Measurements from ENCODE around the gene LYST.

DNA sequence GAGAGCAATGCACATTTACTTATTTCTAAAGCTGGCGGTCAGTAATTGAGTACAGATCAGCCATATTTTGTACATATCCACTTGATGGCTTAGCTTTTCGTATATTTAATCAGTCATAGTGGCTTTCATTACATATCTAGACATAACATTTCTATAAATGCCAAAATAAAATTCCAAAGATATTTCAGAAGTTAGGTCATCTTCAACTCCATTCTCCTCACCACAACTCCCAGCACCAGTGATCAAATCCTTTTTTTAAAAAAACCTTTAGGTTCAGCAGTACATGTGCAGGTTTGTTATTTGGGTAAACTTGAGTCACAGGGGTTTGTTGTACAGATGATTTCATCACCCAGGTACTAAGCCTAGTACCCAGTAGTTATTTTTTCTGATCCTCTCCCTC lies 163.2 kb downstream of the LYST start:
- TF ChIP-seq EP300 (IDR thresholded peaks at IDR 0.05; ENCODE audit: low read depth) (no peak), POLR2AphosphoS5 (IDR thresholded peaks at IDR 0.05) (no peak), POLR2A (IDR thresholded peaks at IDR 0.05) (no peak)
- TF ChIP-seq, protein P1, sequence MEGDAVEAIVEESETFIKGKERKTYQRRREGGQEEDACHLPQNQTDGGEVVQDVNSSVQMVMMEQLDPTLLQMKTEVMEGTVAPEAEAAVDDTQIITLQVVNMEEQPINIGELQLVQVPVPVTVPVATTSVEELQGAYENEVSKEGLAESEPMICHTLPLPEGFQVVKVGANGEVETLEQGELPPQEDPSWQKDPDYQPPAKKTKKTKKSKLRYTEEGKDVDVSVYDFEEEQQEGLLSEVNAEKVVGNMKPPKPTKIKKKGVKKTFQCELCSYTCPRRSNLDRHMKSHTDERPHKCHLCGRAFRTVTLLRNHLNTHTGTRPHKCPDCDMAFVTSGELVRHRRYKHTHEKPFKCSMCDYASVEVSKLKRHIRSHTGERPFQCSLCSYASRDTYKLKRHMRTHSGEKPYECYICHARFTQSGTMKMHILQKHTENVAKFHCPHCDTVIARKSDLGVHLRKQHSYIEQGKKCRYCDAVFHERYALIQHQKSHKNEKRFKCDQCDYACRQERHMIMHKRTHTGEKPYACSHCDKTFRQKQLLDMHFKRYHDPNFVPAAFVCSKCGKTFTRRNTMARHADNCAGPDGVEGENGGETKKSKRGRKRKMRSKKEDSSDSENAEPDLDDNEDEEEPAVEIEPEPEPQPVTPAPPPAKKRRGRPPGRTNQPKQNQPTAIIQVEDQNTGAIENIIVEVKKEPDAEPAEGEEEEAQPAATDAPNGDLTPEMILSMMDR (IDR thresholded peaks at IDR 0.05) = no peak
